ENCODE data around the gene SYNE3. TPM values are rescaled to one million over a fixed set of nuclear protein-coding genes. Genes with fewer than 3 reads are reported as not detected.

The SYNE3 gene
- total and polyA plus RNA-seq, 4 donors = 0.47 to 9.0 (median 4.7) TPM

- no peaks in the 10 kb centered on the region for H3K36me3 ChIP-seq (ENCODE audit: control insufficient read depth in 4 of 4, insufficient read depth in 3 of 4, low read depth in 1 of 4, low read length in 3 of 4)
- TF ChIP-seq JUND (IDR thresholded peaks at IDR 0.05) (no peak), ZBTB33 (IDR thresholded peaks at IDR 0.05) (no peak), HNF4A (conservative IDR thresholded peaks at IDR 0.05) (no peak), GABPA (IDR thresholded peaks at IDR 0.05 in 1 of 2, conservative IDR thresholded peaks at IDR 0.05 in 1 of 2) (no peak), TAF1 (conservative IDR thresholded peaks at IDR 0.05) (no peak), RXRA (IDR thresholded peaks at IDR 0.05) (no peak), RAD21 (IDR thresholded peaks at IDR 0.05) (no peak), MAX (IDR thresholded peaks at IDR 0.05) (no peak), FOXA1 (IDR thresholded peaks at IDR 0.05) (no peak), SP1 (IDR thresholded peaks at IDR 0.05) (no peak), EGR1 (IDR thresholded peaks at IDR 0.05; ENCODE audit: low read depth in 2 of 2) (no peak), HNF4G (IDR thresholded peaks at IDR 0.05) (no peak), CTCF (IDR thresholded peaks at IDR 0.05; ENCODE audit: low read depth, low read length, missing input control) (no peak), FOXA2 (IDR thresholded peaks at IDR 0.05) (no peak), REST (IDR thresholded peaks at IDR 0.05) (no peak)
- TF ChIP-seq, protein P1, sequence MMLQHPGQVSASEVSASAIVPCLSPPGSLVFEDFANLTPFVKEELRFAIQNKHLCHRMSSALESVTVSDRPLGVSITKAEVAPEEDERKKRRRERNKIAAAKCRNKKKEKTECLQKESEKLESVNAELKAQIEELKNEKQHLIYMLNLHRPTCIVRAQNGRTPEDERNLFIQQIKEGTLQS (IDR thresholded peaks at IDR 0.05) = no peak
- no peaks in the 10 kb centered on the region for H3K9me3 ChIP-seq (ENCODE audit: control insufficient read depth in 4 of 4, low read length in 3 of 4)
- 82% methylated on average over 6 of the region's 6 CpGs for WGBS
- H3K9ac ChIP-seq (ENCODE audit: low read depth in 1 of 2, low read length in 2 of 2) = no peak overlapping the region
- H3K4me1 ChIP-seq (ENCODE audit: control insufficient read depth in 4 of 4, insufficient read depth in 4 of 4, low read length in 3 of 4) = peaks cover 18 to 46% (median 36%) of the 10 kb centered on the region in 4 donors
- no peaks in the 10 kb centered on the region for H3K27me3 ChIP-seq (ENCODE audit: control insufficient read depth in 4 of 4, insufficient read depth in 4 of 4, low read length in 3 of 4)
- DNase-seq (ENCODE audit: low spot score) = no peak
- H3K4me3 ChIP-seq (ENCODE audit: low read depth in 1 of 3, low read length in 3 of 3) = no peak overlapping the region
- H3K27ac ChIP-seq (ENCODE audit: low read depth in 1 of 2, low read length in 2 of 2) = no peak overlapping the region
Measured at GRCh38 chr14:95513291-95513690, 3.2 kb downstream of the SYNE3 start.

DNA sequence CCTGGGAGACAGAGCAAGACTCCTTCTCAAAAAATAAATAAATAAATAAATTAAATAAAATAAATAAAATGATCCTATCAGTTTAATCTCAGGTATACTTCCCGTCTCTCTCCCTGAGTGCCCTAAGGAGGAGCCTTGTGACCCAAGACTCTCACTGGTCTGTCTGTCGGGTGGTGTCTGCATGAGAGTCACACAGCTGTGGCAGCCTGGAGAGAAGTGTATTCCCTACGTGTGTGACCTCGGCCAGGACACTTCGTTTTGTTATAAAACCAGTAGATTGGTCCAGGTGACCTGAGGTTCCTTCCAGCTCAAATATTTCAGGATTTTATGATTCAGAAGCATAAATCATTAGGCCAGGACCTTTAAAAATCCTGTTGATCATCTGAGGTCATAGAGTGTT is 4.8 kb downstream of the SYNE3 start:
- Histone ChIP-seq H3K4me1 (ENCODE audit: control insufficient read depth in 4 of 4, insufficient read depth in 4 of 4, low read length in 3 of 4) (peaks cover 16 to 54% (median 43%) of the 10 kb centered on the region in 4 donors), H3K9ac (ENCODE audit: low read depth in 1 of 2, low read length in 2 of 2) (no peak overlapping the region), H3K27me3 (ENCODE audit: control insufficient read depth in 4 of 4, insufficient read depth in 4 of 4, low read length in 3 of 4) (no peaks in the 10 kb centered on the region), H3K9me3 (ENCODE audit: control insufficient read depth in 4 of 4, low read length in 3 of 4) (no peaks in the 10 kb centered on the region), H3K27ac (ENCODE audit: low read depth in 1 of 2, low read length in 2 of 2) (no peak overlapping the region), H3K4me3 (ENCODE audit: low read depth in 1 of 3, low read length in 3 of 3) (no peak overlapping the region), H3K36me3 (ENCODE audit: control insufficient read depth in 4 of 4, insufficient read depth in 3 of 4, low read depth in 1 of 4, low read length in 3 of 4) (no peaks in the 10 kb centered on the region)
- DNase-seq (ENCODE audit: low spot score) = no peak
- 68% methylated on average over 5 of the region's 5 CpGs for WGBS
- TF ChIP-seq REST (IDR thresholded peaks at IDR 0.05) (no peak), MAX (IDR thresholded peaks at IDR 0.05) (no peak), ZBTB33 (IDR thresholded peaks at IDR 0.05) (no peak), FOXA2 (IDR thresholded peaks at IDR 0.05) (no peak), NR2F2 (IDR thresholded peaks at IDR 0.05) (no peak), GABPA (IDR thresholded peaks at IDR 0.05 in 1 of 2, conservative IDR thresholded peaks at IDR 0.05 in 1 of 2) (no peak), JUND (IDR thresholded peaks at IDR 0.05) (no peak), YY1 (IDR thresholded peaks at IDR 0.05) (no peak), RAD21 (IDR thresholded peaks at IDR 0.05) (no peak)
- TF ChIP-seq, protein P1 (IDR thresholded peaks at IDR 0.05) = no peak

All from liver (tissue), 9 donors.